ENCODE measurements around the gene GRHPR.
"Not testable (repeated sequence)": the region's sequence is repeated elsewhere in the genome, so short reads cannot be mapped to it uniquely, and the experiment has no call there.

The GRHPR gene

DNA sequence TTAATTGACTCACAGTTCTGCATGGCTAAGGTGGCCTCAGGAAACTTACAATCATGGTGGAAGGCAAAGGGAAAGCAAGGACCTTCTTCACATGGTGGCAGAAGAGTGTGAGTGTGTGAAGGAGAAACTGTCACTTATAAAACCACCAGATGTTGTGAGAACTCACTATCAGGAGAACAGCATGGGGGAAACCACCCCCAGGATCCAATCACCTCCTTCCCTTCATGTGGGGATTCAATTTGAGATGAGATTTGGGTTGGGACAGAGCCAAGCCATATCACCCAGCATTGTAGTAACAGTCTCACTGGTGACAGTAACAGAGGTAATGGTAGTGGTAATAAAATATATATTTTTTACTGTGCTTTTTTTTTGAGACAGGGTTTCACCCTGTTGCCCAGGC is 24.6 kb downstream of the GRHPR start:
- no peak for DNase-seq (ENCODE audit: low read depth)

DNA sequence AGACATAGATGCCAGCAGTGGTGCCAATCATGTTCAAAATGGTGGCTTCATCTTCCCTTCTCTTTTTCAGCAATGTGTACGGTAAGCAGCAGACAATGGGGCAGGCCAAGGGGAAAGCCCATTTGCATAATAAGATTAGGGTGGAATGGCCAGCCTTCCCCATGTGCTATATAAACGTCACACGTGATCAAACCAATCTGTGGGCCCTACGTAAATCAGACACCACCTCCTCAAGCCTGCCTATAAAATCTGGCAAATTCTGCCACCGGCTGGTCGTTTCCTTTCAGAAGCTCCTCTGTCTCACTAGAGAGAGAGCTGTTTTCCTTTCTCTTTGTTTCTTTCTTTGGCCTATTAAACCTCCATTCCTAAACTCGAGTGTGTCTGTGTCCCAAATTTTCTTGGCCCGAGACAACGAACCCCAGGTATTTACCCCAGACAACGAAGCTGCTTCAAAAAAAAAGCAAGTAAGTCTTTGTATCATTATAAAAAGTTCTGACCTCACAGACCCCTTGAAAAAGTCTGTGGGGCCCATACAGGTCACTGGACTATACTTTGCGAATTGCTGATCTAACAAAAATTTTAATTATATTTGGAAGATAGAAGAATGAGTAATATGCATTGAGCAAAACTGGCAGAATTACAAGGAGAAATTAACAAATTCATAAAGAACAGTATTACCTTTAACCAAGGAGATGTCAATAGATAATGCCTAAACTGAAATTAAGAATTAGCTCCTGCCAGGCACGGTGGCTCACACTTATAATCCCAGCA is 27.6 kb downstream of the GRHPR start:
- no peak for DNase-seq (ENCODE audit: low read depth)

DNA sequence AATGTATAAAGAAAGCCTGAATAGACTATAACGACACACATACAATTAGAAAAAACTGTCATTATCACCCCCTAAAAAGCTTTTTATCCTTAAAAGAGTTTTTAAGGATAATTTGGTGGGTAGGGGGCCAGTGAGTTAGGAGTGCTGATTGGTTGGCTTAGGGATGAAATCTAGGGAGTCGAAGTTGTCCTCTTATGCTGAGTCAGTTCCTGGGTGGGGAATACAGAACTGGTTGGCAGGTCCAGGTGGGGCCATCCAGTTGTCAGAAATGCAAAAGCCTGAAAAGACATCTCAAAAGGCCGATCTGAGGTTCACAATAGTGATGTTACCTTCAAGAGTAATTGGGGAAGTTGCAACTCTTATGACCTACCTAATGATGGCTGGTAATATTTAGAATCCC is 29.1 kb downstream of the GRHPR start:
- DNase-seq (ENCODE audit: low read depth): no peak

DNA sequence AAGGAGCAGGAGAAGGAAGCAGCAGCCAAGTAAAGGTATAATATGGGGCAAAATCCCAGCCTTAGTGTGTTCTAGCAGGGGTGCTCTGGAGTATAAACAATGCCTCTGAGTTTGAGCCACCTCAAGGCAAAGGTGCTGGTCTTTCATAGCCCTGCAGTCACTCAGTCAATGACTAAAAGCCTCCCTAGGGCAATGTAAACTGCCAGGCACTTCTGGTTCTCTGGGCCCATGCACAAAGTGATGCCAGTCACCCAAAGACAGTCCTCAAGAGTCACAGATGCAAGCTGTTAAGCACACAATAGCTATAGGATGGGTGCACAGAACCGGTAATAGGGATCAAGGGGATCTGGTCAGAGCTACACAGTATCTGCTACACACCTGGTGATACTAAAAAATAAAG is 30.1 kb downstream of the GRHPR start:
- no peak for DNase-seq (ENCODE audit: low read depth)

DNA sequence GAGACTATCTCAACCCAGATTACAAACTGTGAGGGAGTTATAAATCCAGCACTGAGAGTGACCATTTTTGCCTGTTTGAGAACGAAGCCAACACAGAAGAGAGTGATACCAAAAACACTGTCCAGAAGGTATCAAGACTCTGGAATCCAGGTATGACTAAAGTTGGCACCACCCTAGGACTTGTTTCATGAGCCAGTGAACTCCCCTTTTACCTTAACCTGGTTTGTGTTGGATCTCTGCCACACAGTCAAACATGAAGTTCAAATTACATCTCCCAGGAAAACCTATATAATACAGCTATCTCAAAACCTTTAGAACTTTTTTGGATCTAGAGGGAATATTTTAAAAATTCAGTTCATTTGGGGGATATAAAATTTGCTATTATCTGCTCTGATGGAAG is 31.3 kb downstream of the GRHPR start:
- no peak for DNase-seq (ENCODE audit: low read depth)

DNA sequence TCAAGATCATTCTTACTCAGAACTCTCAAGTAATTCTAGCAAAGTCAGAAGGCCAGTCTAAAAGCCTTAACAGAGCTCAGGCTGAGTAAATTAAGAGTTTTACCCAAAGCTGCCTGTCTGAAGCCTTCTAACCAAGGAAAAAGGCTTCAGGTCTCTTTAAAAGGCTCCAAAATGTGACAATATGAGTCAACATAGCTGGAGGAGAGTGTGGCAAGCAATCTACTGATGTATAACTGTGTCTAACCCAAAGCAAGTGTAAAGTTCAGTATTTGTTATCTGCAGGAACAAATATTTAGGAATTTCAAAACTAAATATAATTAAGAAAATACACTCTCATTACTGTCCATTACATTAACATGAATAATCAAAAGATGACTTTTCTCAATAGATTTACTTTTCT is 31.7 kb downstream of the GRHPR start:
- no peak for DNase-seq (ENCODE audit: low read depth)

DNA sequence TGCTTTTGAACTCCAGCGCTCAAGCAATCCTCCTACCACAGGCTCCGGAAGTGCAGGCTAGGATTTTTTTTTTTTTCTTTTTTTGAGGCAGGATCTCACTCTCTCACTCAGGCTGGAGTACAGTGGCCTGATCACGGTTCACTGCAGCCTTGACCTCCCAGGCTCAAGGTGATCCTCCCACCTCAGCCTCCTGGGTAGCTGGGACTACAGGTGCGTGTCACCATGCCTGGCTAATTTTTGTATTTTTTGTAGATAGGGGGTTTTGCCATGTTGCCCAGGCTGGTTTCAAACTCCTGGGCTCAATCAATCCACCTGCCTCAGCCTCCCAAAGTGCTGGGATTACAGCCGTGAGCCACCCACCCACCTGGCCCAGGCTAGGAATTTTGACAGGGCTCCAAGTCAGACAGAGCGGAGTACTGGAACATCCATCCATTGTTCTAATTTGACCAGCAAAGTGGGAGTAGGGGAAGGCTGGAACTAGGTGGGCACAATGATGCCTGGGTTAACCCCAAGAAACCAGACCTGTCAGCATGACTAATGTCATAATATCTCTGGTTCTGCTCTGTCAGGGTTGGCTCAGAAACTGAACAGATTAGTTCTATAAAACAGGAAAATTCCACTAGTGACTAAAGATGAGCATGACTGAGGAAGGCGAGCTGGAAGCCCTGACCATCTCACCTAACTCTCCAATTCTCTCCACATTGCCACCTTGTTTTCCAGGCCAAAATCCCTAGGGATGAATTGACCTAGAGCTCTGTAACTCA is 33.6 kb downstream of the GRHPR start:
- no peak for DNase-seq (ENCODE audit: low read depth)

DNA sequence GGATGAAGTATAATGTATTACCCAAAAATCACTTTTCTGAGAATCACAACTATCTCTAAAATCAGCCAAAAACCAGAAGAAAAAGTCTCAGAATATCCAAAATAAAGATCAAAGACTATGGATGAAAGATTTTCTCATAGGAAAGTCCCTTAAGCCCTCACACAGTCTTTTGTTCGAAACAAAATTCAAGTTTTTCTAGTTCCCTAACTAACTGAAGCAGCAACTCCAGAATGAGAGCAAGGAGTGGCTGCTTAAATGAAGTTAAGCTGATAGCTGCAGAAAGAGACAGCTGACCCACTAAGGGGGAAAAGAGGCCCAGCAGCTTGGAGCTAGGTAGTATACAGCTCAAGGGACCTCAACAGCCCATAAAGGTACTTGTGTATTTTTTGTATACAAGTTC is 34.3 kb downstream of the GRHPR start:
- DNase-seq (ENCODE audit: low read depth): no peak

DNA sequence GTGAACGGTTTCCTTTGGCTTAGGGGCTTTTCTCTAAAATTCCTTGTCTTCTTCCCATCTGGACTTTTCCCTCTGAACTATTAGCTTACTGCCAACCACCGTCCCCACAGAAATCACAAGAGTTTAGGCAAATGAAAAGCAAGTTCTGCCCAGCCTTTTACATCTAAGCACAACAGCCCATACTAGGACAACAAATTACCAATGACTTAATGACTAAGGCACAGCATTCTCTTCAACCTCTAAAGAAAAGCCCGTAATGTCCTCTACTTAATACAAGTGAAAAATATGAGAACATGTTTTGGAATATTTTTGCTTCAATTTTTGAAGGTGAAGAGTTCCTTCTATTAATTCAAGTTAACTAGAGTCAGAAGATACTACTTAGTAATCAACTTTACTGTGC is 41.5 kb downstream of the GRHPR start:
- no peak for DNase-seq (ENCODE audit: low read depth)

DNA sequence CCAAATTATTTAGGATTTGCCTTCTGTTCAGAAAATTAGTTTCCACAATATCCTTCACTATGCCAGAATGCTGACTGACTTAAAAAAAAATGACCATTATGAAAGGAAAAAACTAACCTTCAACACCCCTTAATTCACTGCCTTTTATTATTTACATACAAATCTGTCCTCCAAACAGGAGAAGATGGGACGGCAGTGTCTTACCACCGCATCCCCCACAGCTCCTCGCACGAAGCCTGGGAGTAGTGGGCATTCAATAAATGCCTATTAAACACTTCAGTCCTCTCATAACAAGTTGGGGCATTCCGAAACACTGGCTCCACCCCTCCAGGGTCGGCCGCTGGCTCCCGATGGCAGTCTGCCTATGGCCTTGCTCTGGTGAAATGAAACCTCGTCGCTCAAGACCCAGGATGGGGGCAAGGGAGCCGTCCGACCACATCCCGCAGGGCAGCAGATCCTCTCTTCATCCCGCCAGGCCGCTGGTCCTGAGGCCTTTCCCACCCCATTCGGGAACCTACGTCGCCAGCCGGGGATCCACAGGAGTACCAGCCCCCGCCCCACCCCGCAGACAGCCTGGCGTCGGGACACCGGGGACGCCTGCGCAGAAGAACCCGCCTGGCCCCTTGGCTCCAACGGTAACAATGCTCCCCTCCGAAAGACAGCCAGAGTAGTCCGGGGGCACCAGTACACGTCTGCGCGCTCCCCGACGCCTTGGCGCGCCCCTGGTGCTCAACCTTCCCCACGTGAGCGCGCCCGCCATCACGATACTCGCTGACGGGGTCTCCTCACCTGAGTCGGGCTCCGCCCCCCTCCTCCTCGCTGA is 42.1 kb downstream of the GRHPR start:
- DNase-seq (ENCODE audit: low read depth): no peak

DNA sequence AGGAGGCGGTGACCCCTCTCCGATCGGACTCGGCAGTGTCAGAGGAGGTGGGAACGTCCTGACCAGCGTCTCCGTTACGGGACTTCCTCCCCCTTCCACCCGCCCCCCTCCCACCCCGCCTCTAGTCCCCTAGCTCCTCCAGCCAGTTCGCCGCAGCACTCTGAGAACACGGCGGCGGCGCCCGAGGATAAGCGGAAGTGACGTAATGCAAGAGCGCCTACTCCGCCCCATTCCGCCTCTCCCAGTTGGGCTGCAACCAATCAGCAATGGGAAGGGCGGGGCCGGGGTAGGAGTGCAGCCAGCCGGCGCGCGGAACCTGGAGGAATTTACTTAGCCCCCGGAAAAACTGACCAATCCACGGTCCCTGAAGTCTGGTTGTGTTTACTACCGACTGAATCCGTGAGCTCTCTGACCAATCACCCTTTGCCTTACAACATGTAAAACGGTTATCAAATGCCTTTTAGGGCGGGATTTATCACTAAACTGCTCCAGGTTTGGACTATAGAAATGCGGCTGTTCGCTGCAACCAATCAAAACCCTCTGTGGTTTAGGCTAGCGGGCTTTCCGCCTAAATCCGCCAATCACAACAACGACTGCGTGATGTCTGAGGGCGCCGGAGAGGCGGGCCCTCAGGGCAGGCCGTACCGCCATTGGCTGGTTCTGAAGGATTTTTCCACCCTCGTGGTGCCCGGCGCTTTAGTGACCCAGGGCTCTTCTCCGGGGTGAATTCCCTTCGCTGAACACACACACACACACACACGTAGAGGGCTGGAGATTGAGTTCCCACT is 42.9 kb downstream of the GRHPR start, which contains the start of gene ZBTB5:
Gene ZBTB5 (minus strand): TSS at position 202 of the 788 bp plus-strand sequence. CDS start 22,899 bp downstream, outside the sequence.
- DNase-seq (ENCODE audit: low read depth): peak; percentile 100

DNA sequence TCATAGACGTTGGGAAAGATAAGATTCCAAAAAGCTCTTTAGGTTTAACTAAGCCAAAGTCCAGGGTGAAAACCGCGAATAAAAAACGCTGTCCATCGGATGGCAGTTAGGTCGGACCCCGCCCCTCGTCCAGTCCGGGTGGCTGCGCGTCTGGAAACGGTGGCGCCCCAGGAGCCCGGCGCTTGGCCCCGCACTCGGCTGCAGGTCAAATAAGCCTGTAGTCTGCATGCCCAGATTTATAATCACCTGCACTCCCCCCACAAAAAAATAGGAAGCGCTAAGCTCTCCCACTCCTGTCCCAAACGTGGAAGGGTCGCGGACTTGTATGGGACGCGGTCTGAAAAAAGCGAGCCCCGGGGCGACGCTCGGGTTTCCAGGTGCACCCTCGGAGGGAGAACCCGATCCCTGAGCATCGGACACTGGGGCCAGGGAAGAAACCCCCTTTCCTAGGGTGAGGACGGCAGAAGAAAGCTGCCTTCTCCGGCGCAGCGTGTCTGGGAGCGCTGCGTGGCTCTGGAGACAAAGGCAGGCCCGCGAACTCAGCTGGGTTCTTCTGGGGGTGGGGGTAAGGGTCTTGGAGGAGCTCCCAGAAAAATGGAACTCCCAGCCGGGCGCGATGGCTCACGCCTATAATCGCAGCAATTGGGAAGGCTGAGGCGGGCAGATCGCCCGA is 43.7 kb downstream of the GRHPR start:
- peak; percentile 49 for DNase-seq (ENCODE audit: low read depth)

DNA sequence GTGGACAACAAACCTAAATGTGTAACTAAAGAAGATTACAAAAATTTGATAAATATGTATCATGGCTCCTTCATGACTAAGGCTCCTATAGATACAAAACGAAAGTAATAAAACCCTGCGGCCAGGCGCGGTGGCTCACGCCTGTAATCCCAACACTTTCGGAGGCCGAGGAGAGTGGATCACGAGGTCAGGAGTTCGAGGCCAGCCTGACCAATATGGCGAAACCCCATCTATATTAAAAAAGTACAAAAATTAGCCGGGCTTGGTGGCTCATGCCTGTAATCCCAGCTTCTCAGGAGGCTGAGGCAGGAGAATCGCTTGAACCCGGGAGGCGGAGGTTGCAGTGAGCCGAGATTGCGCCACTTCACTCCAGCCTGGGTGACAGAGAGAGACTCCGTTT is 45.0 kb downstream of the GRHPR start:
- DNase-seq (ENCODE audit: low read depth): not testable (repeated sequence)

DNA sequence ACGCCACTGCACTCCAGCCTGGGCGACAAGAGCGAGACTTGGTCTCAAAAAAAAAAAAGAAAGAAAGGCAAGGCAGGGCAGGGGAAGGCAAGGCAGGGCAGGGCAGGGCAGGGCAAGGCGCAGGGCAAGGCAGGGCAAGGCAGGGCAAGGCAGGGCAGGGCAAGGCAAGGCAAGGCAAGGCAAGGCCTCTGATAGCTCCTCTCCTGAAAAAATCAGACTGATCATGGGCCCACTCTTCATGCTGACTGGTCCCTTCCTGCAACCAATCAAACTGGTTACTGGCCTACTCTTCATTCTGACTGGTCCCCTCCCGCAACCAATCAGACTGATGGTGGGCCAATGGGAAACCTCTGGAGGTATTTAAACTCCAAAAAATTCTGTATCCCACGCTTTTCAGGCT is 46.1 kb downstream of the GRHPR start:
- no peak for DNase-seq (ENCODE audit: low read depth)

DNA sequence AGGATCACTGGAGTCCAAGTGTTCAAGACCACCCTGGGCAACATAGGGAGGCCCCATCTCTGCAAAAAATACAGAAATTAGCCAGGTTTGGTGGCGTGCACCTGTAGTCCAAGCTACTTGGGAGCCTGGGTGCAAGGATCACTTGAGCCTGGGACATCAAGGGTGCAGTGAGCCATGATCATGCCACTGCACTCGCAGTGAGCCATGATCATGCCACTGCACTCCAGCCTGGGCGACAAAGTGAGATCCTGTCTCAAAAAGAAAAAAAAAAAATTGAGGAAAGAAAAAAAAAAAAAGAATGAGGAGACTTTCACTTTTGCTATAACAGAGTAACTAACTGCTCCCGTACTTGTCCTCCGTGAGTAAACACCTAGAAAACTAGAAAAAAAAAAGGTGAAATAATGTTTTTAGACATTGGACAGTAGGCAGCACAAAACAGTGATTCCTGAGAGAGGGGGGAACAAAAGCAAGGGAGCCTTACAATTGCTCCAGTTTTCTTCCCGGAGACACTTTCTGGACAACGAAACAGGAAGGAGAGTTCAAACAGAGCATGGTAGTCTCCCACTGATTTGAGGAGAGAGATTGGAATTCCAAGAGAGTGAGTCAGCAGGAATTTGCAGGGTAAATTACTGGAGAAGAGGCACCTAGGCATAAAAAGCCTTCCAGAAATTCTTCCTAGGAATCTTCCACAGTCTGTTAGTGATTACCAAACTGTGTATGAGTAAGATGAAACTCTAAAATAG is 49.6 kb downstream of the GRHPR start:
- DNase-seq (ENCODE audit: low read depth): peak; percentile 97

DNA sequence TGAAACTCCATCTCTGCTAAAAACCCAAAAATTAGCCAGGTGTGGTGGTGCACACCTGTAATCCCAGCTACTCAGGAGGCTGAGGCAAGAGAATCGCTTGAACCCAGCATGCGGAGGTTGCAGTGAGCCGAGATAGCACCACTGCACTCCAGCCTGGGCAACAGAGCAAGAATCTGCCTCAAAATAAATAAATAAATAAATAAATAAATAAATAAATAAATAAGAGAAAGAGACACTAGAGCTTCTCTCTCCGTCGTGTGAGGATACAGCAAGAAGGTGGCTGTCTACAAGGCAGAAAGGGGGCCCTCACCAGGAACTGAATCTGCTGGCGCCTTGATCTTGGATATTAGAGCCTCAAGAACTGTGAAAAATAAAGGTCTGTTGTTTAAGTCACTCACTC is 51.5 kb downstream of the GRHPR start:
- DNase-seq (ENCODE audit: low read depth): not testable (repeated sequence)

DNA sequence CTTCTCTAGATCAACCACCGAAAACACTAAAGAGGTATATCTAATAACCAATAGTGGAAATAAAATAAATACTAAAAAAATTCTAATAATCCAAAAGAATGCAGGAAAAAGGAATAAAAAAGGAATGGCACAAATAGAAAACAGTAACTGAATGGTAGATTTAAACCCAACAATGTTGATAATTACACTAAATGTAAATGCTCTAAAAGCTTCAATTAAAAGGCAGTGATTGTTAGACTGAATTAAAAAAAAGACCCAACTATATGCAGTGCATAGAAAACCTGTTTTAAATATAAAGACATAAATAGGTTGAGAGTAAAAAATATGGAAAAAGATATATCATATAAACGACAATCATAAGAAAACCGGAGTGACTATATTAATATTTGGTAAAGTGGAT is 51.9 kb downstream of the GRHPR start:
- no peak for DNase-seq (ENCODE audit: low read depth)

DNA sequence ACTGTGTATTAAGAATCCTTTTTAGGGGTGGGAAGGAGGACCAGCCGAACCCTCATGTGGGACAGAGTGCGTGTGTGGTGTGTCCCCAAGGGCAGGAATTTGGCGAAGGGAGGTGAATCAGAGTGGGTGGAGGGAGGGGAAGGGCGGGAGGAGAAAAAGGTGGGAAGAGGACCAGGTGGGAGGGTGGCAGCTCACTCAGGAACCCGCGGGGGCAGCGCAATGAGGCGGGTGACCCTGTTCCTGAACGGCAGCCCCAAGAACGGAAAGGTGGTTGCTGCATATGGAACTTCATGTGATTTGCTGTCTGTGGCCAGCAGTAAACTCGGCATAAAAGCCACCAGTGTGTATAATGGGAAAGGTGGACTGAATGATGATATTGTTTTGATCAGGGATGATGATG is 54.4 kb downstream of the GRHPR start:
- DNase-seq (ENCODE audit: low read depth): no peak

DNA sequence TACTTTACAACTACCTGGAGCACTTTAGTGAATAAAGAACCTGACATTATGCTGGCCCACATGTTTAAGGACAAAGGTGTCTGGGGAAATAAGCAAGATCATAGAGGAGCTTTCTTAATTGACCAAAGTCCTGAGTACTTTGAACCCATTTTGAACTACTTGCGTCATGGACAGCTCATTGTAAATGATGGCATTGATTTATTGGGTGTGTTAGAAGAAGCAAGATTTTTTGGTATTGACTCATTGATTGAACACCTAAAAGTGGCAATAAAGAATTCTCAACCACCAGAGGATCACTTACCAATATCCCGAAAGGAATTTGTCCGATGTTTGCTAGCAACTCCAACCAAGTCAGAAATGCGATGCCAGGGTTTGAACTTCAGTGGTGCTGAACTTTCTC is 54.9 kb downstream of the GRHPR start:
- DNase-seq (ENCODE audit: low read depth): not testable (repeated sequence)

DNA sequence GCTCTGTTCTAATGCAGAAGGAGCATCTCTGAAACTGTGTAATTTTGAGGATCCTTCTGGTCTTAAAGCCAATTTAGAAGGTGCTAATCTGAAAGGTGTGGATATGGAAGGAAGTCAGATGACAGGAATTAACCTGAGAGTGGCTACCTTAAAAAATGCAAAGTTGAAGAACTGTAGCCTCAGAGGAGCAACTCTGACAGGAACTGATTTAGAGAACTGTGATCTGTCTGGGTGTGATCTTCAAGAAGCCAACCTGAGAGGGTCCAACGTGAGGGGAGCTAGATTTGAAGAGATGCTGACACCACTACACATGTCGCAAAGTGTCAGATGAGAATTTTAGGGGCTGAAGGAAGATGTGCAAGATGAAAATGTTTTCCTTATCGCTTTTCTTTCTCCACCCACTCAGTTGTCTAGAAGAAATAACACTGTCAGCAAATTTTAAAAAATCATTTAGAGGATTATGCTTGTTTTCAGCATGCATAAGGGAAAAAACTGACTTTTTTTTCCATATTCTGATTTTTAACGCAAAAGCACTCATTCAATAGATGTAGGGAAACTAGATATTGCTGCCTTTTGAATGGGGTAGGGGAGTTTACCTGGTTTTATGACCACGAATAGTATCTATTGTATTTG is 55.6 kb downstream of the GRHPR start:
- DNase-seq (ENCODE audit: low read depth): not testable (repeated sequence)

Data from GM04503 (cell line).